Keratinocyte (primary cell): ENCODE results near the gene ACADSB. TPM values are rescaled to one million over a fixed set of nuclear protein-coding genes. Genes with fewer than 3 reads are reported as not detected.

ENCODE experiments used
- DNase-seq: peaks from one replicate; pipeline ENCODE4 v3.0.0-alpha.2; 2011; ENCODE audit warnings: low read depth, missing footprints, low spot score
- FAIRE-seq: peaks from 2 replicates; lab custom pipeline; 2011; peaks lifted over from hg19 to GRCh38; lab: Jason Lieb, UNC
- H2AFZ ChIP-seq: 2 replicates; pipeline ENCODE4 v1.6.0; 2012; ENCODE audit warnings: low read length, control low read depth, inconsistent platforms; ENCODE audit not compliant: control insufficient read depth
- H3K27ac ChIP-seq: 2 replicates; pipeline ENCODE4 v1.5.1; 2011; ENCODE audit warnings: low read length; ENCODE audit not compliant: control insufficient read depth, insufficient read depth
- H3K27me3 ChIP-seq: 3 replicates; pipeline ENCODE4 v1.6.0; 2011; ENCODE audit warnings: low read length; ENCODE audit not compliant: control insufficient read depth, insufficient read depth; ENCODE audit errors: extremely low read depth
- H3K36me3 ChIP-seq, 2 experiments: 2 replicates in 1 of 2; 3 replicates in 1 of 2; pipeline ENCODE4 v1.5.1; 2011; ENCODE audit warnings: low read length in 2 of 2, mild to moderate bottlenecking in 1 of 2; ENCODE audit not compliant: control insufficient read depth in 2 of 2, insufficient read depth in 2 of 2; ENCODE audit errors: extremely low read depth in 1 of 2
- H3K4me1 ChIP-seq: 3 replicates; pipeline ENCODE4 v1.5.1; 2011; ENCODE audit warnings: low read length; ENCODE audit not compliant: control insufficient read depth, insufficient read depth; ENCODE audit errors: extremely low read depth
- H3K4me2 ChIP-seq: 3 replicates; pipeline ENCODE4 v1.6.0; 2011; ENCODE audit warnings: low read depth, low read length; ENCODE audit not compliant: control insufficient read depth, insufficient read depth; ENCODE audit errors: extremely low read depth
- H3K4me3 ChIP-seq, 3 experiments: fragments of 200-600 bp in 1 of 3; sonication (generic) in 1 of 3; 2 replicates in 2 of 3; 3 replicates in 1 of 3; pipeline ENCODE4 v1.5.1; 2011 to 2016; ENCODE audit warnings: low read length in 3 of 3, mild to moderate bottlenecking in 3 of 3, control low read depth in 2 of 3, inconsistent platforms in 1 of 3, low read depth in 1 of 3, mixed read lengths in 1 of 3, mixed run types in 1 of 3, moderate library complexity in 1 of 3; ENCODE audit not compliant: control insufficient read depth in 2 of 3, insufficient read depth in 2 of 3; ENCODE audit errors: extremely low read depth in 1 of 3
- H3K79me2 ChIP-seq: 2 replicates; pipeline ENCODE4 v1.6.0; 2012; ENCODE audit warnings: low read length; ENCODE audit not compliant: control insufficient read depth, insufficient read depth
- H3K9ac ChIP-seq: 3 replicates; pipeline ENCODE4 v1.6.0; 2011; ENCODE audit warnings: low read length; ENCODE audit not compliant: control insufficient read depth, insufficient read depth; ENCODE audit errors: extremely low read depth
- H3K9me1 ChIP-seq: 3 replicates; pipeline ENCODE4 v1.6.0; 2011; ENCODE audit warnings: low read length; ENCODE audit not compliant: control insufficient read depth, insufficient read depth; ENCODE audit errors: extremely low read depth
- H3K9me3 ChIP-seq: 2 replicates; pipeline ENCODE4 v1.5.1; 2012; ENCODE audit warnings: low read depth, low read length; ENCODE audit not compliant: control insufficient read depth
- H4K20me1 ChIP-seq: 3 replicates; pipeline ENCODE4 v1.6.0; 2011; ENCODE audit warnings: low read length; ENCODE audit not compliant: control insufficient read depth, insufficient read depth; ENCODE audit errors: extremely low read depth
- EZH2 ChIP-seq: IDR thresholded peaks from one replicate; pipeline ENCODE4 v1.6.1; 2012; ENCODE audit warnings: inconsistent platforms, mild to moderate bottlenecking, low read length, moderate library complexity
- dilution Hi-C: fragments of 300-500 bp; cut with MboI; formaldehyde crosslinking; loops from one replicate; pipeline ENCODE4 v1.7.0; 2020; ENCODE audit warnings: low sequenced_read_pairs; ENCODE audit not compliant: extremely low pct_ligation_motif_present
- polyA plus RNA-seq, 5 experiments: library from polyadenylated mRNA; depleted of rRNA in 3 of 5; stranded (reverse) in 3 of 5; stranded (forward) in 1 of 5; unstranded in 1 of 5; fragments of >200 nt; gene quantifications; 1 replicate in 1 of 5; 2 replicates in 3 of 5; 3 replicates in 1 of 5; pipeline versions ENCODE4 v1.2.1 to v1.2.3, GENCODE V29; 2011 to 2012; ENCODE audit warnings: missing spikeins in 2 of 5, low read depth in 1 of 5, low replicate concordance in 1 of 5
- TF ChIP-seq, protein P1 (sequence below), 3 experiments: IDR thresholded peaks in 1 of 3; conservative IDR thresholded peaks in 1 of 3; optimal IDR thresholded peaks in 1 of 3; 2 replicates in 2 of 3; 3 replicates in 1 of 3; pipeline versions ENCODE3 to v1.5.1; 2011; ENCODE audit warnings: low read length in 3 of 3, mild to moderate bottlenecking in 3 of 3, moderate library complexity in 2 of 3, control low read depth in 1 of 3, inconsistent platforms in 1 of 3; ENCODE audit not compliant: insufficient read depth in 2 of 3; ENCODE audit errors: extremely low read depth in 1 of 3

ACADSB gene
- polyA plus RNA-seq, 1 donor (not counting 4 experiments of a cell fraction or from before 2014, with no cell fraction given), result 10.1 TPM

DNA sequence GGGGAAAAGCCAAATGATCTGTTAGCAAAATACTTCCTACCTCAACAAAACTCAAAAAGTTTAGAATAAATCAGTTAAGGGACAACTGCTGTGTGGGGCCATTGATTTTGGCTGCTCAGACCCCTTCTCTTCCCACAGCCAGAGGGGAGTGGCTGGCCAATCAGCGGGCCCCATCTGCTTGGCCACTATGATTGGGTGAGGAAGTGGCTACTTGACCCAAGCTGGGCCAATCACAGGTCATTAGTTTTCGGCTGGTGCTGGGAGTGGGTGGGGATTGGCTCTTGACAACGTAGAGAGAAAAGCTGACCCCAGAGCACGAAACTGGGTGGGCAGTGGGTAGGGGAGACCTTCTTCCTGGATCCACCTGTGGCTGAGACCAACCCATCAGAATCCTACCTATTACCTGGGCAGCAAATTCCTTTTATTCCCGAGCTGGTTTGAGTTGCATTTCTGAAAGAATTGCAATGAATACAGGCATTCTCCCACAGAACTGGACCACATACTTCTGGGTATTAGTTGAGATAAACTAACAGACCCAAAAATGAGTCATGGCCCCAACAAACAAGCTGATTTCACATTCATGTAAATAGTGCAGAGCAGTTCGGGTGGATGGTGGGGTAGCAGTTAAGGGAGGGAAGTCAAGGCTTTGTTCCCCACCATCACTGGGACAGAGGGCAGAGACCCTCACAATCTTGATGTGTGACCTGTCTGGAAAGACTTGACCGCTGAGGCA is 91.4 kb downstream of the ACADSB start:
- H3K9me1 ChIP-seq, result no peaks in the 10 kb centered on the region
- H3K4me2 ChIP-seq, result no peak overlapping the region
- H3K36me3 ChIP-seq, result no peaks in the 10 kb centered on the region
- H3K4me1 ChIP-seq, result peaks cover 11% of the 10 kb centered on the region
- H3K27ac ChIP-seq, result no peak overlapping the region
- no peaks in the 10 kb centered on the region for H3K79me2 ChIP-seq
- H2AFZ ChIP-seq, result no peak overlapping the region
- dilution Hi-C loops, result no loop called here
- H3K27me3 ChIP-seq, result no peaks in the 10 kb centered on the region
- no peak for TF ChIP-seq EZH2
- FAIRE-seq (no peak), DNase-seq (no peak)
- no peak overlapping the region for H3K9ac ChIP-seq
- H3K9me3 ChIP-seq, result no peaks in the 10 kb centered on the region
- H3K4me3 ChIP-seq, result no peak overlapping the region
- H4K20me1 ChIP-seq, result no peaks in the 10 kb centered on the region

DNA sequence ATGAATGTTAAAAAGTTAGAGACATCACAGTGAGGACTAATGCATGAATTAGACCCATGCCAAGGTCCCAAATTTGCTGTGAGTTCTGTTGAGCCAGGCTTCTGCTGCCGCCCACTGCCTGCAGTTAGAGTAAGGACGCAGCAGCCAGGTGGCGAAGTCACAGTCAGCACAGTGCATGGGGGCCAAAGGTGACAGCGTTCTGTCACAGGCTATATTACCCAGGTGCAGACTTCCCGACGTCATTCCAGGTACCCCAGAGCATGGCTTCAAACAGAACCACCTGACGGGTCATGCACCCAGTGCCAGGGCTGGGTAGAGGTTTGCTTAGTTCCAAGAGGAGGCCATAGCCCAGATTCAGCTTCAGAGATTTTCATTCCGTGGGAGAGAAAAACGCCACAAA is 93.1 kb downstream of the ACADSB start:
- Histone ChIP-seq H3K27me3 (no peaks in the 10 kb centered on the region), H3K9me3 (no peaks in the 10 kb centered on the region), H3K4me1 (peaks cover 11% of the 10 kb centered on the region), H3K9me1 (no peaks in the 10 kb centered on the region), H4K20me1 (no peaks in the 10 kb centered on the region), H3K9ac (no peak overlapping the region), H3K4me3 (no peak overlapping the region), H3K79me2 (no peaks in the 10 kb centered on the region), H2AFZ (no peak overlapping the region), H3K27ac (no peak overlapping the region), H3K4me2 (no peak overlapping the region), H3K36me3 (no peaks in the 10 kb centered on the region)
- DNase-seq (no peak), FAIRE-seq (no peak)
- dilution Hi-C loops, result no loop called here
- no peak for TF ChIP-seq EZH2
- TF ChIP-seq, protein P1, sequence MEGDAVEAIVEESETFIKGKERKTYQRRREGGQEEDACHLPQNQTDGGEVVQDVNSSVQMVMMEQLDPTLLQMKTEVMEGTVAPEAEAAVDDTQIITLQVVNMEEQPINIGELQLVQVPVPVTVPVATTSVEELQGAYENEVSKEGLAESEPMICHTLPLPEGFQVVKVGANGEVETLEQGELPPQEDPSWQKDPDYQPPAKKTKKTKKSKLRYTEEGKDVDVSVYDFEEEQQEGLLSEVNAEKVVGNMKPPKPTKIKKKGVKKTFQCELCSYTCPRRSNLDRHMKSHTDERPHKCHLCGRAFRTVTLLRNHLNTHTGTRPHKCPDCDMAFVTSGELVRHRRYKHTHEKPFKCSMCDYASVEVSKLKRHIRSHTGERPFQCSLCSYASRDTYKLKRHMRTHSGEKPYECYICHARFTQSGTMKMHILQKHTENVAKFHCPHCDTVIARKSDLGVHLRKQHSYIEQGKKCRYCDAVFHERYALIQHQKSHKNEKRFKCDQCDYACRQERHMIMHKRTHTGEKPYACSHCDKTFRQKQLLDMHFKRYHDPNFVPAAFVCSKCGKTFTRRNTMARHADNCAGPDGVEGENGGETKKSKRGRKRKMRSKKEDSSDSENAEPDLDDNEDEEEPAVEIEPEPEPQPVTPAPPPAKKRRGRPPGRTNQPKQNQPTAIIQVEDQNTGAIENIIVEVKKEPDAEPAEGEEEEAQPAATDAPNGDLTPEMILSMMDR (optimal IDR thresholded peaks at IDR 0.05 in 1 of 3, IDR thresholded peaks at IDR 0.05 in 1 of 3, conservative IDR thresholded peaks at IDR 0.05 in 1 of 3; ENCODE audit: extremely low read depth in 1 of 3, insufficient read depth in 2 of 3, low read length in 3 of 3), result no peak
